Fibroblast of skin of left quadriceps (primary cell): ENCODE data around the gene VAMP4.
A peak's percentile ranks its signal among the peaks of the same experiment; 100 is the strongest.
"Not testable (repeated sequence)": the region's sequence is repeated elsewhere in the genome, so short reads cannot be mapped to it uniquely, and the experiment has no call there.

Experiments used
- DNase-seq, 2 experiments: peaks; one replicate each; pipeline ENCODE4 v3.0.0-alpha.2; 2013; ENCODE audit warnings: low read depth in 2 of 2

VAMP4 gene

DNA sequence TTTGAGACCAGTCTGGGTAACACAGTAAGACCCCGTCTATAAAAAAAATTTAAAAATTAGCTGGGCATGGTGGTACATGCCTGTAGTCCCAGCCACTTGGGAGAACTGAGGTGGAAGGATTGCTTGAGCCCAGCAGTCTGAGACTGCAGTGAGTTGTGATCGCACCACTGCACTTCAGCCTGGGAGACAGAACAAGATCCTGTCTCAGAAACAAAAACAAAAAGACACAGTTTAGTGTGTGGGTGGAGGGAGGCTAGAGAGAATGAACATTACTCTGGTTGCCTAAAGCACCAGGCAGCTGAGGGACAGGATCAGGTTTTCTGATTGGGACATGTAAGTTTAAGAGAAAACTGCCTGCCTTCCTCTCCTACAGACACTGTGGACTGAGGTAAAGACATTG lies 42.3 kb downstream of the VAMP4 start:
- no peak for DNase-seq

DNA sequence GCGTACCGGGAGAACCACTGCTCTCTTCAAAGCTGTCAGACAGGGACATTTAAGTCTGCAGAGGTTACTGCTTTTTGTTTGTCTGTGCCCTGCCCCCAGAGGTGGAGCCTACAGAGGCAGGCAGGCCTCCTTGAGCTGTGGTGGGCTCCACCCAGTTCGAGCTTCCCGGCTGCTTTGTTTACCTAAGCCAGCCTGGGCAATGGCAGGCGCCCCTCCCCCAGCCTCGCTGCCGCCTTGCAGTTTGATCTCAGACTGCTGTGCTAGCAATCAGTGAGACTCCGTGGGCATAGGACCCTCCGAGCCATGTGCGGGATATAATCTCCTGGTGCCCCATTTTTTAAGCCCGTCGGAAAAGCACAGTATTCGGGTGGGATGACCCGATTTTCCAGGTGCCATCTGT lies 46.1 kb downstream of the VAMP4 start:
- not testable (repeated sequence) for DNase-seq

DNA sequence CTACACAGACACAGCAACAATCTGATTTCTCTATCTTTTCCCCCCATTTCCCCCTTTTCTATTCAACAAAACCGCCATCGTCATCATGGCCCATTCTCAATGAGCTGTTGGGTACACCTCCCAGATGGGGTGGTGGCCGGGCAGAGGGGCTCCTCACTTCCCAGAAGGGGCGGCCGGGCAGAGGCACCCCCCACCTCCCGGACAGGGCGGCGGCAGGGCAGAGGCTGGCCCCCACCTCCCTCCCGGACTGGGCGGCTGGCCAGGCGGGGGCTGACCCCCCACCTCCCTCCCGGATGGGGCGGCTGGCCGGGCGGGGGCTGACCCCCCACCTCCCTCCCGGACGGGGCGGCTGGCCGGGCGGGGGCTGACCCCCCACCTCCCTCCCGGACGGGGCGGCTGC lies 48.3 kb downstream of the VAMP4 start:
- not testable (repeated sequence) for DNase-seq

- no peak for DNase-seq
Measured at GRCh38 chr1:171683870-171684269, 58.0 kb downstream of the VAMP4 start.

DNA sequence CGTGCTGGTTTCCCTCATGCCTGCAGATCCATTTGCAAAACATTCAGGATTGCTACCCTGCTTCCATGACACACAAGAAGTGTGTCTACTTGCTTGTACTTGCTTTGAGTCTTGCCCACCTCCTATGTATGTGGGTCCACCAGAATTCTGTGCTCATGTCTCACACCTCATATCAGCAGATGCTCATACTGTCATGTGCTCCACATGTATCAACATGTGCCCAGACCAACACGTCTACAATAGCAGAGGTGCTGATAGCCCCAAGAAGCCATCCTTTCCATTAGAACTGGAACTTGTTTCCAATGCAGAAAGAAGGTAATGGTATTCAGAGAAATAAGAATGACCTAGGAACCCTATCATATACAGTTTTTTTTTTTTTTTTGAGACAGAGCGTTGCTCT lies 61.5 kb downstream of the VAMP4 start:
- DNase-seq: no peak

GRCh38 chr1:171676823-171677222 lies 65.0 kb downstream of the VAMP4 start:
- no peak for DNase-seq

- no peak for DNase-seq
Measured at GRCh38 chr1:171674431-171675405, 67.1 kb downstream of the VAMP4 start.

- no peak for DNase-seq
Measured at GRCh38 chr1:171670739-171671138, 71.1 kb downstream of the VAMP4 start.

GRCh38 chr1:171668372-171668771 lies 73.5 kb downstream of the VAMP4 start:
- no peak for DNase-seq

DNA sequence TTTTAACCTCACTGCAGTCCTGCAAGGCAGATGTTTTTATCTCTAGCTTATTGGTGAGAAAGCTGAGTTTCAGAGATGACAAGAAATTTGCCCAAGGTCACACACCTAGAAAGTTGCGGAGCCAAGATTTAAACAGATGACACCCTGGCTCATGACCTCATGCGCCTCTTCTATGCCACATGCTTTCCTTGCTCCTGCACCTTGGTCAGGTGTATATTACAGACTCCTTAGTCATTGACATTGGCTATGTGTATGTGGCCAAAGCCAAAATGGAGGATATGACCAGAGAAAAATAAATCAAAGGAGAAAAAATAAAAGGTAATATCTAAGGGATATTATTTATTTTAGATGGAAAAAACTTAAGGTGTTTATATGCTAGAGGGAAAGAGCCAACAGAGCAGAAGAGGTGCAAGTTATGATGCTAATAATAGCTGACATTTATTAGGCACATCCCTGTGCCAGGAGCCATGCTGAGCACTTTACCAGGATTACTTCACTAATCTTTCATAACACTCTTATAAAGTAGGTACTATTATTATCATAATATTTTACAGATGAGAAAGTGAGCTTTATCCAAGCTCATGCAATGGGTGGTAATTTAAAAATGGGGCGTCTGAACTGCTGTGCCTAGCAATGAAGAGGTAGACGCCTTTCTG lies 75.6 kb downstream of the VAMP4 start:
- DNase-seq: no peak

- no peak for DNase-seq
Measured at GRCh38 chr1:171664976-171665375, 76.9 kb downstream of the VAMP4 start.

GRCh38 chr1:171663854-171664575 lies 77.8 kb downstream of the VAMP4 start:
- DNase-seq: no peak

- no peak for DNase-seq
Measured at GRCh38 chr1:171663036-171663853, 78.6 kb downstream of the VAMP4 start.

GRCh38 chr1:171661076-171661650 lies 80.7 kb downstream of the VAMP4 start:
- no peak for DNase-seq

- DNase-seq: not testable (repeated sequence)
Measured at GRCh38 chr1:171656206-171656605, 85.7 kb downstream of the VAMP4 start.

DNA sequence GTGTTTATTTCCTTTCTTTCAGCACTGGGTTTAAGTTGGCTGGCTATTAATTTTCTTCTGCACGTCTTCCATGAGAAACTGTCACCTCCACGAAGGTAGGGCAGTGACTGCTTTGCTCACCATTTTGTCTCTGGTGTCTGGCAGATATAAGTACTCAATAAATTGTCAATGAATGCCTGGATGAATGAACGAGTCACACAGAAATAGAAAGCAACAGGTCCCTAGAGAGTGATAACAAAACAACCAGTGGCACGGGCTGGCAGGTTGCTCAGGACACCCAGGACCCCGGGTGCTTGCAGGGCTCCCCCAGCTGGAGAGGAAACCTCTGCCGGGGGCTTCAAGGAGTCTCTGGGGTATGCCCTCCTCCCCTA lies 86.1 kb downstream of the VAMP4 start:
- DNase-seq: no peak

GRCh38 chr1:171654942-171655745 lies 86.7 kb downstream of the VAMP4 start:
- DNase-seq: peak; percentile 36 to 40

- no peak for DNase-seq
Measured at GRCh38 chr1:171654201-171654941, 87.5 kb downstream of the VAMP4 start.

DNA sequence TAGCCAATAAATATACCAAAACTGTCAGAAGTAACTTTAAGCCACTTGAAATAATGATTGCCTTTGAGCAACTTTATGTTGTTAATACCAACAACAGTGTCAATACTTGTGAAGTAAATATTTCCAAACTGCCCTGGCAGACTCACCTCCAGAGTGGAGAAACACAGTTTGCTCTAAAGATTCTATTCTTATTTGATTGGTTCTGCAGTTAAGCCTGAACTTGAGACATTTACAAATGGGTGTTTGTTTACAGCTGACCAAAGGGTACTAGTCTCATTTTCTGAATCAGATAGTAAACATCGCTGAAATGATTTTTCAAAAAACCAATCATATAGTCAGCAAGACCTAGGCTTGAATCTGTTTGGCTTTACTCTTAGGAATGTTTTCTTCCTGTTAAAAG lies 88.1 kb downstream of the VAMP4 start:
- no peak for DNase-seq
